CD8-positive, alpha-beta memory T cell (primary cell): ENCODE results near the gene OSCAR. TPM values are rescaled to one million over a fixed set of nuclear protein-coding genes. Genes with fewer than 3 reads are reported as not detected.
A peak's percentile ranks its signal among the peaks of the same experiment; 100 is the strongest.

ENCODE experiments used
- CTCF ChIA-PET: fragments of 350-600 bp; sonication (Branson Sonifier 250); formaldehyde crosslinking; loops from one replicate; lab custom pipeline; 2021; ENCODE audit warnings: antibody characterized with exemption; lab: Charles Lee
- POLR2A ChIA-PET: fragments of 350-600 bp; sonication (Branson Sonifier 250); formaldehyde crosslinking; loops from one replicate; lab custom pipeline; 2021; ENCODE audit warnings: antibody characterized with exemption; lab: Charles Lee
- DNase-seq, 5 donors: peaks; one replicate each; pipeline versions ENCODE4 v3.0.0 to v3.0.0-alpha.2; 2020 to 2022; ENCODE audit warnings: mixed read lengths in 1 of 5
- H3K27ac ChIP-seq: one replicate; pipeline ENCODE4 v1.7.0; 2013; ENCODE audit warnings: low read depth, mild to moderate bottlenecking, low read length, moderate library complexity
- H3K27me3 ChIP-seq: 2 replicates; pipeline ENCODE4 v1.7.0; 2013; ENCODE audit warnings: low read length, mild to moderate bottlenecking; ENCODE audit not compliant: insufficient read depth, poor library complexity, severe bottlenecking
- H3K36me3 ChIP-seq: 2 replicates; pipeline ENCODE4 v1.7.0; 2013; ENCODE audit warnings: mild to moderate bottlenecking, low read length, moderate library complexity; ENCODE audit not compliant: insufficient read depth
- H3K4me1 ChIP-seq: 2 replicates; pipeline ENCODE4 v1.7.0; 2013; ENCODE audit warnings: mild to moderate bottlenecking, low read length, moderate library complexity; ENCODE audit not compliant: insufficient read depth
- H3K4me3 ChIP-seq: 2 replicates; pipeline ENCODE4 v1.7.0; 2013; ENCODE audit warnings: mild to moderate bottlenecking, low read length
- H3K9me3 ChIP-seq: 2 replicates; pipeline ENCODE4 v1.7.0; 2013; ENCODE audit warnings: mild to moderate bottlenecking, low read length
- H3K27ac Mint-ChIP-seq, 8 donors: one replicate each; pipeline ENCODE4 v1.8.0; 2020 to 2021; ENCODE audit warnings: mixed read lengths in 8 of 8, mild to moderate bottlenecking in 6 of 8, inconsistent platforms in 3 of 8, moderate library complexity in 3 of 8
- H3K27me3 Mint-ChIP-seq, 2 donors: one replicate each; pipeline ENCODE4 v1.8.0; 2020 to 2021; ENCODE audit warnings: mixed read lengths in 2 of 2, mild to moderate bottlenecking in 1 of 2, moderate library complexity in 1 of 2
- H3K36me3 Mint-ChIP-seq, 3 donors: one replicate each; pipeline ENCODE4 v1.8.0; 2020 to 2021; ENCODE audit warnings: mixed read lengths in 3 of 3, inconsistent platforms in 1 of 3, mild to moderate bottlenecking in 1 of 3
- H3K4me1 Mint-ChIP-seq, 3 donors: one replicate each; pipeline ENCODE4 v1.8.0; 2020 to 2021; ENCODE audit warnings: mixed read lengths in 3 of 3, inconsistent platforms in 1 of 3, mild to moderate bottlenecking in 1 of 3
- H3K4me3 Mint-ChIP-seq, 7 donors: one replicate each; pipeline ENCODE4 v1.8.0; 2020 to 2021; ENCODE audit warnings: mixed read lengths in 7 of 7, mild to moderate bottlenecking in 6 of 7, moderate library complexity in 4 of 7, inconsistent platforms in 2 of 7
- H3K9me3 Mint-ChIP-seq, 5 donors: one replicate each; pipeline ENCODE4 v1.8.0; 2020 to 2022; ENCODE audit warnings: mixed read lengths in 5 of 5, mild to moderate bottlenecking in 3 of 5, moderate library complexity in 2 of 5, inconsistent platforms in 1 of 5
- polyA plus RNA-seq: library from polyadenylated mRNA; unstranded; fragments of 300-500 nt; fragmentation: Illumina TruSeq; gene quantifications from one replicate; pipeline ENCODE4 v1.2.3, GENCODE V29; 2021
- total RNA-seq, 2 experiments: library from RNA; stranded (reverse); gene quantifications; one replicate each; pipeline ENCODE4 v1.2.3, GENCODE V29; 2021

OSCAR gene
- total and polyA plus RNA-seq, 3 experiments from 2014 or later, result 0.17 to 0.35 (median 0.22) TPM

DNA sequence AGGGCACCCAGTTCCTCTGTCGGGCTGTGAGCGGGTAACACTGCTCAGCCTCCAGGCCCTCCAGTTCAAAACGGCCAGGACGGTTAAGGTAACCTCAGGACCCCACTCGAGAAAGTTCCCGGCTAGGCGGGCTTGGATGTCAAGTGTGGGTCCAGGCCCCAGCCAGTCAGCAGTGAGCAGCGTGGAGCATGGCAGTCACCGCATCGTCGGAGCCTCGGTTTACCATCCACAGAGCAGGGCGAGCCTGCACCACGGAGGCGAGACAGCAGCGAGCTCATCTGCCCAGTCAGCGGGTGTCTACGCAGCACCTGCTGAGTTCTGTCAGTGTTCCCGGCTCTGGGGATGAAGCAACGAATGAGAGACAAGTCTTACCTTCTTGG lies 29.0 kb upstream of the OSCAR start:
- Histone ChIP-seq H3K4me3 (no peak overlapping the region), H3K4me1 (no peaks in the 10 kb centered on the region), H3K9me3 (no peaks in the 10 kb centered on the region), H3K36me3 (peaks cover 8% of the 10 kb centered on the region), H3K27ac (no peak overlapping the region), H3K27me3 (no peaks in the 10 kb centered on the region)
- H3K9me3 Mint-ChIP-seq, result no peaks in the 10 kb centered on the region
- POLR2A ChIA-PET, result no interaction called here
- no peaks in the 10 kb centered on the region for H3K27me3 Mint-ChIP-seq
- CTCF ChIA-PET, result no interaction called here
- H3K27ac Mint-ChIP-seq, result no peak overlapping the region
- H3K4me3 Mint-ChIP-seq, result no peak overlapping the region
- H3K36me3 Mint-ChIP-seq, result peaks cover 0 to 59% (median 6%) of the 10 kb centered on the region in 3 donors
- DNase-seq, result no peak
- peaks cover 2 to 4% (median 3%) of the 10 kb centered on the region in 3 donors for H3K4me1 Mint-ChIP-seq

DNA sequence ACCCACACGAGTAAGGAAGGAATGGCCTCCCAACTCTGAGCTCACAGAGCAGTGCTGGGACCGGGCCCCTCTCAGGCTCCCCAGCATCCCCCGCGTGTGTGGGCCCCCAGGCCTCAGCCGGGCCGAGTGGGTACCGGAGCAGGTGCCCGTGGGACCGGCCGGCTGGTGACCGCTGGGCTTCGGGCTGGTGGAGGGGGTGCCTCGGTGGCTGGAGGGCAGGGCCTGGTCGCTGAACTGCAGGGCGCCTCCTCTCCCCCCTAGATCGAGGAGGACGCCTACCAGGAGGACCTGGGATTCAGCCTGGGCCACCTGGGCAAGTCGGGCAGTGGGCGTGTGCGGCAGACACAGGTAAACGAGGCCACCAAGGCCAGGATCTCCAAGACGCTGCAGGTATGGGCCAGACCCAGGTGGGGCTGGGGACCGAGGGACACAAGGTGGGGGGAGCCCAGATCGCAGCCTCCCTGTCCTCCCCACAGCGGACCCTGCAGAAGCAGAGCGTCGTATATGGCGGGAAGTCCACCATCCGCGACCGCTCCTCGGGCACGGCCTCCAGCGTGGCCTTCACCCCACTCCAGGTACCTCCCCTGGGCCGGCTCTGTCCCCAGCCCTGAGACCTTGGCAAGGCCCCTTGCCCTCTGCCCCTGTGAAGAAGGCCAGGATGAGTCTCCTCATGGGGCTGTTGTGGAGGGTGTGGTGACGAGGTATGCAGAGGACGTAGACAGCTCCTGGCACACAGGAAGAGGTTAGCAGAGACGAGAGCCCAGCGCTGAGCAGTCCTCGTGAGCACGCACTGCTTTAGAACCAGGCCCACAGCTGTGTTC lies 28.4 kb upstream of the OSCAR start:
- H3K4me1 ChIP-seq, result no peaks in the 10 kb centered on the region
- ChIA-PET CTCF (no interaction called here), POLR2A (no interaction called here)
- H3K9me3 Mint-ChIP-seq, result no peaks in the 10 kb centered on the region
- H3K9me3 ChIP-seq, result no peaks in the 10 kb centered on the region
- no peaks in the 10 kb centered on the region for H3K27me3 ChIP-seq
- H3K27ac Mint-ChIP-seq, result no peak overlapping the region
- H3K27me3 Mint-ChIP-seq, result no peaks in the 10 kb centered on the region
- no peak overlapping the region for H3K4me3 ChIP-seq
- no peak overlapping the region for H3K27ac ChIP-seq
- no peaks in the 10 kb centered on the region for H3K4me1 Mint-ChIP-seq
- no peak overlapping the region for H3K4me3 Mint-ChIP-seq
- H3K36me3 ChIP-seq, result peaks cover 12% of the 10 kb centered on the region
- peaks cover 0 to 65% (median 6%) of the 10 kb centered on the region in 3 donors for H3K36me3 Mint-ChIP-seq
- no peak for DNase-seq

DNA sequence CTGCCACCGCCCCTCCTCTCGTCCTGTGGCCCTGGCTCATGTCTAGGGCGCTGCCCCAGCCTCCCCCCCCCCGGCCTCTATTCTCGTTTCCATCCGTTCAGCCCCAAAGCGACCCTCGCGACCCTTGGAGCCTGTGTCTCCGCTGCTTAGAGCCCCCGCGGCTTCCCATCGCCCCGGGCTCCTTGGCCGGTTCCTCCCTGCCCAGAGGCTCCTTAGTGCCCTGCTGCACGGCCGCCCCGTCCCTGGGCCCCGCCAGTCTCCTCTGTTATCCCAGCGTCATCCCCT lies 27.8 kb upstream of the OSCAR start:
- no peaks in the 10 kb centered on the region for H3K4me1 ChIP-seq
- no peak overlapping the region for H3K4me3 ChIP-seq
- H3K27me3 ChIP-seq, result no peaks in the 10 kb centered on the region
- H3K36me3 ChIP-seq, result peaks cover 18% of the 10 kb centered on the region
- no peaks in the 10 kb centered on the region for H3K9me3 ChIP-seq
- Mint-ChIP-seq H3K4me1 (no peaks in the 10 kb centered on the region), H3K4me3 (no peak overlapping the region), H3K27me3 (no peaks in the 10 kb centered on the region), H3K36me3 (peaks cover 0 to 71% (median 6%) of the 10 kb centered on the region in 3 donors), H3K27ac (peak overlapping the region in 1 of 8 donors; percentile 86), H3K9me3 (no peaks in the 10 kb centered on the region)
- POLR2A ChIA-PET, result no interaction called here
- H3K27ac ChIP-seq, result no peak overlapping the region
- CTCF ChIA-PET, result no interaction called here
- DNase-seq, result no peak

DNA sequence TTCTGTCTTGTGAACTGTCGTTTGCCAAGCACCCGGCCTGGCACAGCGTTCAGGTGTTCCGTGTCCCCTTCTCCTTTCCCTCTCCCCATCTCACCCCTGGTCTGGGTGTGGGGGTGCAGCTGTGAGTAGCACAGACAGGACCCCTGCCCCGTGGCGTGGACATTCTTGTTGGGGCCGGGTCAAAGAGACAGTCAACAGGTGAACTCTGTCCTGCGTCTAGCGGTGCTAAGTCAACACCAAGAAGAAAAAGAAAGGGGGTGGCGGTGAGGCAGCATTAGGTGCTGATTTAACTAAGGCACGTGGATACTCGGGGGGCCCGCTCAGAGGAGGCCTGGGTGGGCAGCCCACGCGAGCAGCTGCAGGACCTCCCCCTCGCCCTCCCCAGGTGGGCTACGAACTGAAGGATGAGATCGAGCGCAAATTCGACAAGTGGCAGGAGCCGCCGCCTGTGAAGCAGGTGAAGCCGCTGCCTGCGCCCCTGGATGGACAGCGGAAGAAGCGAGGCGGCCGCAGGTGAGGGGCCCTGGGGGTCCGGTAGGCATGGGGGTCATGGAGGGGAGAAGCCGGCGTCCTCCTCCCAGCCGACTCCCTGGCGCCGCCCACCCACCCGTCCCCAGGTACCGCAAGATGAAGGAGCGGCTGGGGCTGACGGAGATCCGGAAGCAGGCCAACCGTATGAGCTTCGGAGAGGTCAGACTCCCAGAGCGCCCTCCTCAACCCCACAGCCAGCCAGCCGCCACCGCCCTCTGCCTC lies 27.3 kb upstream of the OSCAR start:
- Histone ChIP-seq H3K4me1 (no peaks in the 10 kb centered on the region), H3K27ac (no peak overlapping the region), H3K27me3 (no peaks in the 10 kb centered on the region), H3K9me3 (no peaks in the 10 kb centered on the region), H3K4me3 (no peak overlapping the region), H3K36me3 (peaks cover 18% of the 10 kb centered on the region)
- Mint-ChIP-seq H3K4me3 (no peak overlapping the region), H3K36me3 (peaks cover 0 to 76% (median 9%) of the 10 kb centered on the region in 3 donors), H3K27me3 (no peaks in the 10 kb centered on the region), H3K9me3 (no peaks in the 10 kb centered on the region), H3K4me1 (no peaks in the 10 kb centered on the region), H3K27ac (peak overlapping the region in 1 of 8 donors; percentile 86)
- POLR2A ChIA-PET, result interaction anchor here (1.0 kb wide), 1 partner anchor 9 kb away, joined by 4 read pairs; the partner anchor contains the start of gene CNOT3
- DNase-seq, result no peak
- CTCF ChIA-PET, result no interaction called here

DNA sequence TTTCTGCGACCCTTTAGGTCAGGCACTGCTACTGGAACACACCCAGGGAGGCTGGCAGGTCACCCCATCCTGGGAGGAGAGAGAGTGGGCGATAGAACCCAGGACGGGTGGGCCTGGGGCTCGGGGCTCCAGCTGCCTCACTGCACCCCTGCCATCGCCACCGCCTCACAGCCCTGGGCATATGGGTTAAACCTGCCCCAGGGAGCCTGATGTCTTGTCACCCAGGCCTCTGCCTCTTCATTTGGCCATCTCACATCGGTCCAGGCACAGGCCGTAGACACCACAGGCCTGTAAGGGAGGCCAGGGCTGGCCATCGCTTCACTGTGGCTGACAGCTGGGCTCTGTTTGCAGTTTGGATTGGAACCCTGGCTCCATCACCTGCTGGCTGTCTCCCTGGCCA lies 25.1 kb upstream of the OSCAR start:
- no peak for DNase-seq
- Histone ChIP-seq H3K4me1 (no peaks in the 10 kb centered on the region), H3K27me3 (no peaks in the 10 kb centered on the region), H3K36me3 (peaks cover 35% of the 10 kb centered on the region), H3K4me3 (no peak overlapping the region), H3K9me3 (no peaks in the 10 kb centered on the region), H3K27ac (no peak overlapping the region)
- Mint-ChIP-seq H3K27me3 (no peaks in the 10 kb centered on the region), H3K9me3 (no peaks in the 10 kb centered on the region), H3K4me1 (no peaks in the 10 kb centered on the region), H3K27ac (peak overlapping the region in 1 of 8 donors; percentile 89), H3K36me3 (peaks cover 0 to 83% (median 12%) of the 10 kb centered on the region in 3 donors), H3K4me3 (no peak overlapping the region)
- ChIA-PET POLR2A (no interaction called here), CTCF (no interaction called here)

DNA sequence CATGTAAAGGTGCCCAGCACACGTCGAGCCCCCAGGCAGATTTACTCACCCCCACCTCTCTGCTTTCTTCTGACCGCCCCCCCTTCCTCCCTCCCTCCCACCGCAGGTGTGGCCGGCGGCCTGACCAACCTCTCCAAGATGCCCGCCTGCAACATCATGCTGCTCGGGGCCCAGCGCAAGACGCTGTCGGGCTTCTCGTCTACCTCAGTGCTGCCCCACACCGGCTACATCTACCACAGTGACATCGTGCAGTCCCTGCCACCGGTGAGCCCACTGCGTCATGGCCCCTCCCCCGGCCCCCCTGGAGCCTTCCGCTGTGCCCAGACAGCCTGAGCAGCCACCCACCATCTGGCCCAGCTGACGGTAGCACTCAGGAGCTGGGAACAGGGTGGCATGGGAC lies 23.8 kb upstream of the OSCAR start:
- no peaks in the 10 kb centered on the region for H3K4me1 Mint-ChIP-seq
- H3K27me3 ChIP-seq, result no peaks in the 10 kb centered on the region
- H3K27ac ChIP-seq, result no peak overlapping the region
- no peak overlapping the region for H3K4me3 ChIP-seq
- DNase-seq, result no peak
- ChIA-PET CTCF (interaction anchor here (1.0 kb wide), 1 partner anchor 13 kb away, joined by 3 read pairs; no protein-coding TSS in a partner anchor), POLR2A (interaction anchor here (0.7 kb wide), 1 partner anchor 76 kb away, joined by 4 read pairs; the partner anchor contains the start of gene RPS9)
- H3K27me3 Mint-ChIP-seq, result no peaks in the 10 kb centered on the region
- no peaks in the 10 kb centered on the region for H3K4me1 ChIP-seq
- no peaks in the 10 kb centered on the region for H3K9me3 ChIP-seq
- peaks cover 0 to 88% (median 17%) of the 10 kb centered on the region in 3 donors for H3K36me3 Mint-ChIP-seq
- no peaks in the 10 kb centered on the region for H3K9me3 Mint-ChIP-seq
- peaks cover 47% of the 10 kb centered on the region for H3K36me3 ChIP-seq
- H3K27ac Mint-ChIP-seq, result peak overlapping the region in 1 of 8 donors; percentile 36
- no peak overlapping the region for H3K4me3 Mint-ChIP-seq

DNA sequence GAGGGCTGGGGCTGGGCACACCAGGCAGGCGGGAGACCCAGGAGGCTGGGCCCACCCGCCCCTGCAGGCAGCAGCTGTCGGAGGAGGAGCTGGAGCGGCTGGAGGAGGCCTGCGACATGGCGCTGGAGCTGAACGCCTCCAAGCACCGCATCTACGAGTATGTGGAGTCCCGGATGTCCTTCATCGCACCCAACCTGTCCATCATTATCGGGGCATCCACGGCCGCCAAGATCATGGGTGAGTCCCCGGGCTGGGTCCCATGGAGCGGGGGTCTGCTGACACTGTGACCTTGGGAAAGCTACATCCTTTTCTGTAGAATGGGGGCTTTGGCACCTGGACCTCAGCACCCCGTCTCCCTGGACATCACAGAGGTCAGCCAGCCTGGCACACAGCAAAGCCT lies 23.1 kb upstream of the OSCAR start:
- CTCF ChIA-PET, result interaction anchor here (1.0 kb wide), 1 partner anchor 12 kb away, joined by 3 read pairs; no protein-coding TSS in a partner anchor
- Mint-ChIP-seq H3K27ac (no peak overlapping the region), H3K9me3 (no peaks in the 10 kb centered on the region), H3K36me3 (peaks cover 0 to 86% (median 17%) of the 10 kb centered on the region in 3 donors), H3K27me3 (no peaks in the 10 kb centered on the region), H3K4me1 (no peaks in the 10 kb centered on the region), H3K4me3 (no peak overlapping the region)
- Histone ChIP-seq H3K27me3 (no peaks in the 10 kb centered on the region), H3K9me3 (no peaks in the 10 kb centered on the region), H3K36me3 (peaks cover 48% of the 10 kb centered on the region), H3K27ac (no peak overlapping the region), H3K4me1 (no peaks in the 10 kb centered on the region), H3K4me3 (no peak overlapping the region)
- DNase-seq, result no peak
- POLR2A ChIA-PET, result interaction anchor here (0.7 to 1.1 kb wide), 2 partner anchors 14 to 77 kb away, joined by 3 to 4 read pairs; partner anchors contain the start of genes CNOT3 and RPS9

DNA sequence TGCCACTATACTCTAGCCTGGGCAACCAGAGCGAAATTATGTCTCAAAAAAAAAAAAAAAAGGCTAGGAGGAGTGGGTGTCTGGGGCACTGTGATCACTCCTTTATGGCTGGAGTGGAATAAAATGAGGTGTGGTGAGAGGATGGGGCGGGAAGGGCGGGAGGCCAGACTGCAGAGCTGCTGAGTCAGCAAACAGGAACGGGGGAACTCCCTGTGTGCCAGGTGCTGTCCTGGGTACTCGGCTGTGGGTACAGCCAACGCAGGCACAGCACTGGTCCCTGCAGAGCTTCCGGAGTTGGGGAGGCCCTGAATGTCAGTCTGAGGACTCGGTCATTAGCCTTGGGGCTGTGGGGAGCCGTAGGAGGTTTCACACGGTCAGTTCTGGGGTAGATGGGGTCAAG lies 20.7 kb upstream of the OSCAR start:
- peaks cover 9% of the 10 kb centered on the region for H3K4me1 ChIP-seq
- H3K4me1 Mint-ChIP-seq, result peaks cover 11 to 17% (median 12%) of the 10 kb centered on the region in 3 donors
- H3K27ac ChIP-seq, result no peak overlapping the region
- no peak overlapping the region for H3K4me3 ChIP-seq
- H3K36me3 ChIP-seq, result peaks cover 49% of the 10 kb centered on the region
- POLR2A ChIA-PET, result no interaction called here
- H3K9me3 Mint-ChIP-seq, result no peaks in the 10 kb centered on the region
- H3K36me3 Mint-ChIP-seq, result peaks cover 0 to 78% (median 10%) of the 10 kb centered on the region in 3 donors
- CTCF ChIA-PET, result no interaction called here
- no peaks in the 10 kb centered on the region for H3K27me3 Mint-ChIP-seq
- H3K27ac Mint-ChIP-seq, result no peak overlapping the region
- no peaks in the 10 kb centered on the region for H3K27me3 ChIP-seq
- H3K9me3 ChIP-seq, result no peaks in the 10 kb centered on the region
- DNase-seq, result no peak
- no peak overlapping the region for H3K4me3 Mint-ChIP-seq
